Kidney epithelial cell (primary cell): Measurements from ENCODE around the gene PACRG. TPM values are rescaled to one million over a fixed set of nuclear protein-coding genes. Genes with fewer than 3 reads are reported as not detected.

Source experiments
- DNase-seq: peaks from one replicate; pipeline ENCODE4 v3.0.0-alpha.2; 2010; ENCODE audit warnings: low read depth
- H3K27me3 ChIP-seq: 2 replicates; pipeline ENCODE4 v1.6.0; 2011; ENCODE audit warnings: low read length; ENCODE audit not compliant: control insufficient read depth, insufficient read depth
- H3K36me3 ChIP-seq: 2 replicates; pipeline ENCODE4 v1.5.1; 2011; ENCODE audit warnings: low read length; ENCODE audit not compliant: control insufficient read depth, insufficient read depth
- H3K4me3 ChIP-seq: 2 replicates; pipeline ENCODE4 v1.5.1; 2011; ENCODE audit warnings: low read depth, mild to moderate bottlenecking, control low read depth, low read length
- CTCF ChIP-seq: IDR thresholded peaks from 2 replicates; pipeline ENCODE4 v1.5.1; 2011; ENCODE audit warnings: mild to moderate bottlenecking, moderate library complexity, low read length, control low read depth, inconsistent platforms; ENCODE audit not compliant: insufficient read depth, poor library complexity, severe bottlenecking
- total RNA-seq: library from RNA; depleted of rRNA; stranded (reverse); fragments of >200 nt; gene quantifications from 2 replicates; pipeline ENCODE4 v1.2.3, GENCODE V29; 2015

The PACRG gene
- total RNA-seq, 1 donor from 2014 or later = 0.29 TPM

DNA sequence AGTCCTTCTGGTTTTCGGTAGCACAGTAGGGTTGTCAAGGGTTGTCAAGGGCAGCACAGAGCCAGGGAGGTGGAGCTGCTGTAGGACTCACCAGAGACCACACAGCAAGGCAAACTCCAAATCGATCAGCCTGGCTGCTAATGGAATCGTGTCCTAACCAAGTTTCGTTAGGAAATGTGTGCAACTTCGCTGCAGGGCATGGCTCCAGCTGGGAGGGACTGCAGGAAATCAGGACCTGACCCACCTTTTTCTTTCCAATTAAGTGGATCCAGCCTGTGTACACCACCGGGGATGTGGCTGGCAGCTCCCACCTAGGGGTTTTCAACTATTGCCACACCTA lies 435.1 kb downstream of the PACRG start:
- Histone ChIP-seq H3K4me3 (no peak overlapping the region), H3K36me3 (no peaks in the 10 kb centered on the region)
- TF ChIP-seq CTCF = no peak

DNA sequence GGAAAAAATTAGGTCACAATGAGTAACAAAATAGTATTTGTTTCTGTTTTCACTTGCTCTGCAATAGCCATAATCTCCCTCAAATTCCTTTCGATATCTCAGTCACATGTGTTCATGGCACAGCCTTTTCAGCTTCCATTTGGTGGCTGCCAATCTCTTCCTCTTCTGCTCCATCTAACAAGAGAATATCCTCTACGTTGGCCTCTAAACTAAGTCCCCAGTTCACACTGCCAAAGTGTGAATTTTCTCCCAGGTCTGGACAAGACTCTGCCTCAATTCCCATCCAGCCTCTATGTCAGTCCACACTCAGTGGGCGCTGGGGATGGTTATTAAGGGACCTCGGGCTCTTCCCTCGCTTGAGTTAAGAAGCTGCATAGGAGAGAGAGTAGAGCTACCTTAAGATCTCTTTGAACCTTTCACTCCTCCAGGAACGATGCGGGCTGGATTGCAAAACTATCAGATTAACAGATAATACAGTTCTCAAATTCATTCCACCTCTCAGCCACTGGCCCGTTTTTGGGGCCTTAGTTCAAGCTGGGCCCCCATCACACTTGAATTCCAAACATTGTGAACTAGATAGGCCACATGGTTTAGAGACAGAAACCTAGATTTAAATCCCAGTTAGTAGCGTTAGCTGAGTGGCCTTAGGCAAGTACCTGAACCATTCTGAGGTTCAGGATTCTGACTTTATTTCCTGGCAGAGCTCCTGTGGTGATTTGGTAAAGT lies 436.6 kb downstream of the PACRG start:
- H3K4me3 ChIP-seq = no peak overlapping the region
- no peaks in the 10 kb centered on the region for H3K36me3 ChIP-seq
- TF ChIP-seq CTCF = no peak
- no peak for DNase-seq
- H3K27me3 ChIP-seq = no peaks in the 10 kb centered on the region

More for the DNA sequence above, 435.1 kb downstream of the PACRG start:
- H3K27me3 ChIP-seq = no peaks in the 10 kb centered on the region
- DNase-seq = no peak

DNA sequence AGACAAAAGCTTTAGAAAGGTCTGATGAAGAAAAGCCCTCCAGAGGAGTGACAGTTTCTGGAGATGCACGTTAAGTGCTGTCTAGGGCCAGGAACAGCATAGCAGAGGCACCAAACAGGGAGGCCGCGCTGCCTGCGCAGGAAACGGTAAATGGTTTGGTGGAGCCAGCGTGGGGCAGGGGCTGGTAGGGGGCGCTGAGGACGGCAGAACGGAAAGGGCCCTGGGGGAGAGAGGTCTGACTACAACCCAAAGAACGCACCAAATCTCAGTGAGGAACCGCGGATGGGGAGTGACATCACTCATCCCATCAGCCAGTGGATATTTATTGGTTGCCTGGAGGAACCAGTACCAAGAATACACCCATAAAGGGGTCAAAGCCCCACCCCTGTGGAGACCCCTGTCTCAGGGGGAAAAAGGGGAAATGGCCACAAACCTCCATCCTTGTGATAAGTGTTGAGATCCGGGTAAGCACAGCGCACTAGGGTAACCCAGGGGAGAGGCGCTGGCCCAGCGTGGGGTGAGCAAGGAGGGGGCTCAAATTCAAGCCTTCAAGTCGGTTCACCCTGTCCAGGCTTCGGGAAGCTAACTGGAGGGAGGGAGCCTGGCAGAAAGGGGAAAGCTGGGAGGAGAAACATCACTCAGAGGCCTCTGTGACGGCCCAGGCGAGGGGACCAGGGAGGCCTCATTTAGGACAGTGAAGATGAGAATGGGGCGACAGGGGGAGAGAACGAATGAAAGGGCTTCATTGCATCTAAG lies 437.6 kb downstream of the PACRG start:
- no peak overlapping the region for H3K4me3 ChIP-seq
- TF ChIP-seq CTCF = no peak
- no peak for DNase-seq
- H3K27me3 ChIP-seq = no peaks in the 10 kb centered on the region
- no peaks in the 10 kb centered on the region for H3K36me3 ChIP-seq

GRCh38 chr6:163165922-163166321 lies 438.1 kb downstream of the PACRG start:
- Histone ChIP-seq H3K27me3 (no peaks in the 10 kb centered on the region), H3K4me3 (no peak overlapping the region), H3K36me3 (no peaks in the 10 kb centered on the region)
- TF ChIP-seq CTCF = no peak
- DNase-seq = no peak

DNA sequence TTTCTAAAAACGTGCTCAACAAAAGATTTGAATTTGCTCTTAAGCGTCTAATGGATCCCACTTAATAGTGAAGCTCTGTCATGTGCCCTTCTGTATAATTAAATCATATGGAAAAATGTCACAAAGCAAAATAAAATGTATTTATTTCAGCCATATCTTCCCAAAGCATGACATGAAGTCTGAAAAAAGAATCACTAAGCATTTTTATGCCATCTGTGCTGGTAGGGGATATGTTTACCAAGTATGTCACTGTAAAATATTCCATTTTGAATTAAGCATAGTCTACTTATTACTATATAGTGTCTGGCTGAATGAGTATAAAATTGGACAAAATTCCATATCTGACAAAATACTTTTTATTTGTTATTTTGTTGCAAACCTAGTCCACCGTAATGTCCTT lies 438.7 kb downstream of the PACRG start:
- no peak for DNase-seq
- TF ChIP-seq CTCF = no peak
- H3K4me3 ChIP-seq = no peak overlapping the region

More for the DNA sequence above, 438.7 kb downstream of the PACRG start:
- no peaks in the 10 kb centered on the region for H3K27me3 ChIP-seq
- H3K36me3 ChIP-seq = no peaks in the 10 kb centered on the region
